Peyer's patch (tissue), 4 donors: ENCODE measurements around the gene ALDH1L2. TPM values are rescaled to one million over a fixed set of nuclear protein-coding genes. Genes with fewer than 3 reads are reported as not detected.
A peak's percentile ranks its signal among the peaks of the same experiment; 100 is the strongest.

ENCODE experiments used
- DNase-seq, 3 donors: peaks; one replicate each; pipeline ENCODE4 v3.0.0-alpha.2; 2017 to 2019
- H3K27ac ChIP-seq, 4 donors: fragments of 200-600 bp; sonication (generic); one replicate each; pipeline ENCODE4 v1.5.1; 2016 to 2019
- H3K27me3 ChIP-seq, 2 donors: fragments of 200-600 bp; sonication (generic); one replicate each; pipeline ENCODE4 v1.5.1; 2019
- H3K36me3 ChIP-seq, 3 donors: fragments of 200-600 bp; sonication (generic); one replicate each; pipeline ENCODE4 v1.5.1; 2016 to 2019
- H3K4me1 ChIP-seq, 4 donors: fragments of 200-600 bp; sonication (generic); one replicate each; pipeline ENCODE4 v1.5.1; 2016 to 2019
- H3K4me3 ChIP-seq, 4 donors: fragments of 200-600 bp; sonication (generic); 1 replicate in 3 of 4; 2 replicates in 1 of 4; pipeline ENCODE4 v1.5.1; 2016 to 2019; ENCODE audit warnings: mild to moderate bottlenecking in 1 of 4
- H3K9me3 ChIP-seq, 4 donors: fragments of 200-600 bp; sonication (generic); one replicate each; pipeline ENCODE4 v1.5.1; 2016 to 2019; ENCODE audit warnings: mild to moderate bottlenecking in 1 of 4
- CTCF ChIP-seq, 6 experiments: fragments of 450-650 bp in 4 of 6; fragments of 200-600 bp in 2 of 6; sonication (generic) in 1 of 6; IDR thresholded peaks; one replicate each; pipeline ENCODE4 v1.5.1; 2017 to 2019; ENCODE audit warnings: antibody characterized with exemption in 6 of 6, mild to moderate bottlenecking in 3 of 6, moderate library complexity in 1 of 6
- POLR2A ChIP-seq, 2 donors: fragments of 450-650 bp; IDR thresholded peaks; one replicate each; pipeline ENCODE4 v1.5.1; 2017; ENCODE audit warnings: antibody characterized with exemption in 2 of 2, mild to moderate bottlenecking in 2 of 2, moderate library complexity in 2 of 2
- total RNA-seq, 4 donors: library from RNA; depleted of rRNA; stranded (reverse); fragments of >200 nt; gene quantifications; one replicate each; pipeline ENCODE4 v1.1.0, GENCODE V29; 2016

Gene ALDH1L2
- total RNA-seq, 4 donors from 2014 or later, result 0.70 to 5.8 (median 4.0) TPM

GRCh38 chr12:104976703-104977102 is 107.6 kb downstream of the ALDH1L2 start:
- Histone ChIP-seq H3K4me3 (no peak overlapping the region), H3K27me3 (no peaks in the 10 kb centered on the region), H3K27ac (no peak overlapping the region), H3K4me1 (peaks cover 0 to 3% (median 0%) of the 10 kb centered on the region in 4 donors), H3K9me3 (no peaks in the 10 kb centered on the region), H3K36me3 (no peaks in the 10 kb centered on the region)
- TF ChIP-seq POLR2A (IDR thresholded peaks at IDR 0.05) (no peak), CTCF (IDR thresholded peaks at IDR 0.05) (no peak)
- DNase-seq, result no peak

GRCh38 chr12:104975587-104976343 is 108.5 kb downstream of the ALDH1L2 start:
- DNase-seq, result no peak
- H3K27ac ChIP-seq, result no peak overlapping the region
- TF ChIP-seq POLR2A (IDR thresholded peaks at IDR 0.05), result no peak
- TF ChIP-seq CTCF (IDR thresholded peaks at IDR 0.05), result no peak

GRCh38 chr12:104974626-104975290 is 109.5 kb downstream of the ALDH1L2 start:
- no peaks in the 10 kb centered on the region for H3K27me3 ChIP-seq
- peak in 2 of 3 donors; percentile 52 to 71 for DNase-seq
- H3K4me3 ChIP-seq, result no peak overlapping the region
- no peaks in the 10 kb centered on the region for H3K36me3 ChIP-seq
- H3K4me1 ChIP-seq, result peaks cover 0 to 3% (median 0%) of the 10 kb centered on the region in 4 donors
- peak overlapping the region in 1 of 4 donors; percentile 55 for H3K27ac ChIP-seq
- no peaks in the 10 kb centered on the region for H3K9me3 ChIP-seq
- TF ChIP-seq POLR2A (IDR thresholded peaks at IDR 0.05) (no peak), CTCF (IDR thresholded peaks at IDR 0.05) (no peak)

More at GRCh38 chr12:104975587-104976343, 108.5 kb downstream of the ALDH1L2 start:
- Histone ChIP-seq H3K4me1 (peaks cover 0 to 3% (median 0%) of the 10 kb centered on the region in 4 donors), H3K36me3 (no peaks in the 10 kb centered on the region), H3K9me3 (no peaks in the 10 kb centered on the region), H3K4me3 (no peak overlapping the region), H3K27me3 (no peaks in the 10 kb centered on the region)

GRCh38 chr12:104973250-104973649 is 111.0 kb downstream of the ALDH1L2 start:
- Histone ChIP-seq H3K36me3 (no peaks in the 10 kb centered on the region), H3K4me1 (peaks cover 0 to 3% (median 0%) of the 10 kb centered on the region in 4 donors), H3K27ac (no peak overlapping the region), H3K9me3 (no peaks in the 10 kb centered on the region), H3K4me3 (no peak overlapping the region), H3K27me3 (no peaks in the 10 kb centered on the region)
- DNase-seq, result no peak
- TF ChIP-seq CTCF (IDR thresholded peaks at IDR 0.05) (no peak), POLR2A (IDR thresholded peaks at IDR 0.05) (no peak)

GRCh38 chr12:104971306-104971705 is 113.0 kb downstream of the ALDH1L2 start:
- no peaks in the 10 kb centered on the region for H3K27me3 ChIP-seq
- DNase-seq, result no peak
- H3K4me3 ChIP-seq, result no peak overlapping the region
- no peaks in the 10 kb centered on the region for H3K36me3 ChIP-seq
- no peaks in the 10 kb centered on the region for H3K4me1 ChIP-seq
- TF ChIP-seq CTCF (IDR thresholded peaks at IDR 0.05) (no peak), POLR2A (IDR thresholded peaks at IDR 0.05) (no peak)
- no peaks in the 10 kb centered on the region for H3K9me3 ChIP-seq
- H3K27ac ChIP-seq, result no peak overlapping the region

Other genes with a start within 250 kb of the ALDH1L2 start
- gene SLC41A2, start 126.2 kb downstream of the ALDH1L2 start, total RNA-seq, result 100 to 1,000 TPM in 2 of 4 donors, 10 to 100 TPM in 2; 11.6 to 178 (median 114) TPM
- gene NOPCHAP1, start 98.1 kb downstream of the ALDH1L2 start, total RNA-seq, result 1 to 10 TPM; 1.2 to 7.1 (median 5.1) TPM
- gene WASHC4, start 23.3 kb upstream of the ALDH1L2 start, total RNA-seq, result 10 to 100 TPM; 56.6 to 93.3 (median 71.4) TPM
- 100 to 1,000 TPM; 169 to 203 (median 185) TPM for gene APPL2, start 151.7 kb upstream of the ALDH1L2 start, total RNA-seq
- 10 to 100 TPM; 16.1 to 20.1 (median 18.3) TPM for gene C12orf75, start 246.2 kb upstream of the ALDH1L2 start, total RNA-seq